ENCODE data around the gene CREB5.

CREB5 gene

DNA sequence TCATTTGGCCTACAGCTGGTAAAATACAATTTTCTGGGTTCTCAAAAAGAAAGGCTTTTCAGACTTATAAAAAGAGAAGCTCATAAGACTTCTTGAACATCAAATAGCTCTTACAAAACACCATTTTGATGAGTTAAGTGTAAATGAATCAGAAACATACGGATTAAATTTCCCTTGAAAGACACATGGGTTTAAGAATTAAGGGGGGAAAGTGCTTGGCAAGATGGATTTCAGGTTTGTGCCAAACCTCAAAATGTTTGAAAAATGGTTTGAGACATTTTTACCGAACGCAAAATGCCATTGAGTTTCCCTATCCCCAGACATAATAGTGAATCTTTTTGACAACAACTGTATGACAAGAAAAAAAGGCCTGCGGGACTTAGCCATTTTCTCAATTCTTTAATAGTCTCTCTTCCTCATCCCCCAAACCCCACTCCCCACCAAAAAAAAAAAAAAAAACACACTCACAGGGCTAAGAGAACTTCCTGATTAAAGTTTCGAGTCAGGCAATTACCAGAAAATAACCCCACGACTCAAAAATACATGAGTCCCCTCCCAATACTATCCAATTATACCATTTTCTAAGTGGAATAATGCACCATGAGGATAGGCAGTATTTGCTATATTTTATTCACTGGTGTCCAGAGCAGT, 285.7 kb downstream of the CREB5 start:
- Histone ChIP-seq H3K4me1 (ENCODE audit: insufficient read depth, poor library complexity, severe bottlenecking) (no peaks in the 10 kb centered on the region), H3K36me3 (ENCODE audit: low read depth) (0 out of 2 replicates have a peak, but pooled peaks cover 3% of the 10 kb centered on the region), H3K4me3 (ENCODE audit: severe bottlenecking) (no peak overlapping the region), H3K27me3 (ENCODE audit: insufficient read depth, poor library complexity, severe bottlenecking) (no peaks in the 10 kb centered on the region), H3K9me3 (ENCODE audit: severe bottlenecking) (no peaks in the 10 kb centered on the region), H3K27ac (ENCODE audit: poor library complexity, severe bottlenecking) (no peak overlapping the region)
- no peak for DNase-seq (ENCODE audit: low spot score)
- ATAC-seq (ENCODE audit: low read depth), result no peak
- TF ChIP-seq CTCF (IDR thresholded peaks at IDR 0.05; ENCODE audit: poor library complexity, severe bottlenecking), result no peak

- DNase-seq (ENCODE audit: low spot score) (no peak), ATAC-seq (ENCODE audit: low read depth) (no peak)
- H3K27me3 ChIP-seq (ENCODE audit: insufficient read depth, poor library complexity, severe bottlenecking), result no peaks in the 10 kb centered on the region
- H3K4me1 ChIP-seq (ENCODE audit: insufficient read depth, poor library complexity, severe bottlenecking), result no peaks in the 10 kb centered on the region
- H3K27ac ChIP-seq (ENCODE audit: poor library complexity, severe bottlenecking), result no peak overlapping the region
- H3K36me3 ChIP-seq (ENCODE audit: low read depth), result 0 out of 2 replicates have a peak, but pooled peaks cover 3% of the 10 kb centered on the region
- no peaks in the 10 kb centered on the region for H3K9me3 ChIP-seq (ENCODE audit: severe bottlenecking)
- no peak for TF ChIP-seq CTCF (IDR thresholded peaks at IDR 0.05; ENCODE audit: poor library complexity, severe bottlenecking)
- H3K4me3 ChIP-seq (ENCODE audit: severe bottlenecking), result no peak overlapping the region
These were observed 286.5 kb downstream of the CREB5 start for GRCh38 chr7:28698840-28699239.

- no peaks in the 10 kb centered on the region for H3K9me3 ChIP-seq (ENCODE audit: severe bottlenecking)
- TF ChIP-seq CTCF (IDR thresholded peaks at IDR 0.05; ENCODE audit: poor library complexity, severe bottlenecking), result no peak
- DNase-seq (ENCODE audit: low spot score) (no peak), ATAC-seq (ENCODE audit: low read depth) (no peak)
- H3K4me3 ChIP-seq (ENCODE audit: severe bottlenecking), result no peak overlapping the region
- no peak overlapping the region for H3K27ac ChIP-seq (ENCODE audit: poor library complexity, severe bottlenecking)
- H3K36me3 ChIP-seq (ENCODE audit: low read depth), result 0 out of 2 replicates have a peak, but pooled peaks cover 3% of the 10 kb centered on the region
- H3K4me1 ChIP-seq (ENCODE audit: insufficient read depth, poor library complexity, severe bottlenecking), result no peaks in the 10 kb centered on the region
- no peaks in the 10 kb centered on the region for H3K27me3 ChIP-seq (ENCODE audit: insufficient read depth, poor library complexity, severe bottlenecking)
These were observed 287.8 kb downstream of the CREB5 start for GRCh38 chr7:28700096-28700495.

DNA sequence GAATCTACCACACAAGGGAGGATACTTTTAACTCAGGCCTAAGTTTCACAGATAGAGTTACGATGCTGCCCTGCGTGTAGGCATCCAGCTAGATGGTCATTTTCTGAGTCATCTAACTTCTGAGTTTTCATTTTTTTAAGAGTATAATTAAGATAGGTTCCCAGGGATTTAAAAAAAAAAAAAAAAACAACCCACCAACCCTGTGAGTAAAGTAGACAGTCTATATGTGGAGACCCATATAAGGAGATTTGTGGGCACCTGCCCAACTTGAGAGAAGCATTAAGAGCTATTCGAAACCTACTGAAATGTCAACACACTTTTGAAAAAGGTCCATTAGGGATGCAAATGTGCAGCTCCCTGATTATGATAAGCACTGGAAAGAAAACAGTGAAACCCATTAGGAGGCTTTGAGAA, 288.5 kb downstream of the CREB5 start:
- DNase-seq (ENCODE audit: low spot score) (no peak), ATAC-seq (ENCODE audit: low read depth) (no peak)
- no peaks in the 10 kb centered on the region for H3K9me3 ChIP-seq (ENCODE audit: severe bottlenecking)
- 0 out of 2 replicates have a peak, but pooled peaks cover 3% of the 10 kb centered on the region for H3K36me3 ChIP-seq (ENCODE audit: low read depth)
- no peak for TF ChIP-seq CTCF (IDR thresholded peaks at IDR 0.05; ENCODE audit: poor library complexity, severe bottlenecking)
- H3K27ac ChIP-seq (ENCODE audit: poor library complexity, severe bottlenecking), result no peak overlapping the region
- no peaks in the 10 kb centered on the region for H3K4me1 ChIP-seq (ENCODE audit: insufficient read depth, poor library complexity, severe bottlenecking)
- no peak overlapping the region for H3K4me3 ChIP-seq (ENCODE audit: severe bottlenecking)
- no peaks in the 10 kb centered on the region for H3K27me3 ChIP-seq (ENCODE audit: insufficient read depth, poor library complexity, severe bottlenecking)

DNA sequence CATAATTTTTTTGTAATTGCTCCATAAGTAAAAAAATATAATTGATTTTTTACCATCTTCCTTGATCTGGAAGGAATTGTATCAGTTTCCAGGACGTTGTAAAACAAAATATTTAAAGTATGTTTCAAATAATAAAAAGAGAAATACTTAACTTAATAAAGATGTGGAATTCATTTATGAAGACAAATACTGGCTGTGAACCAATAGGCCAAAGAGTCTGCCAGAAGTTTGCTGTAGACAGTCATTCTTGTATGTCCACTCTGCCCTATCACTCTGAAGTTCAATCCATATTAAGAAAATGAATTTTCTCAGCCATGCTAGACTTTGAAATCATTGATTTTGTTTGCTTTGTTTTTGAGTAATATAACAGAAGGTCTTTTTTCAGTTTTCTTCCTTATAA, 289.4 kb downstream of the CREB5 start:
- Histone ChIP-seq H3K27me3 (ENCODE audit: insufficient read depth, poor library complexity, severe bottlenecking) (no peaks in the 10 kb centered on the region), H3K4me1 (ENCODE audit: insufficient read depth, poor library complexity, severe bottlenecking) (no peaks in the 10 kb centered on the region), H3K27ac (ENCODE audit: poor library complexity, severe bottlenecking) (no peak overlapping the region), H3K4me3 (ENCODE audit: severe bottlenecking) (no peak overlapping the region), H3K36me3 (ENCODE audit: low read depth) (0 out of 2 replicates have a peak, but pooled peaks cover under 1% of the 10 kb centered on the region), H3K9me3 (ENCODE audit: severe bottlenecking) (no peaks in the 10 kb centered on the region)
- ATAC-seq (ENCODE audit: low read depth), result no peak
- no peak for DNase-seq (ENCODE audit: low spot score)
- TF ChIP-seq CTCF (IDR thresholded peaks at IDR 0.05; ENCODE audit: poor library complexity, severe bottlenecking), result no peak

All from RWPE2 (cell line).